ENCODE data around the gene PDE6G. TPM values are rescaled to one million over a fixed set of nuclear protein-coding genes. Genes with fewer than 3 reads are reported as not detected.
A peak's percentile ranks its signal among the peaks of the same experiment; 100 is the strongest.

Gene PDE6G
- total and polyA plus RNA-seq, 2 of the 13 experiments (the other 11 are each of a cell fraction or from before 2014, with no cell fraction given) = 1.4 to 6.7 TPM

GRCh38 chr17:81635973-81636504 lies 20.3 kb downstream of the PDE6G start:
- no TSS peak for BruUV-seq (replicated peaks)
- DNase-seq (ENCODE audit: low spot score) (no peak), FAIRE-seq (no peak), ATAC-seq (no peak)
- no peaks in the 10 kb centered on the region for H3K9me3 ChIP-seq (ENCODE audit: low read length)
- peak overlapping the region; percentile 87 for H3K27ac ChIP-seq (ENCODE audit: extremely low read length, insufficient read depth, low read length)
- peaks cover 3 to 4% of the 10 kb centered on the region in 2 experiments; a peak in 3 of 5 replicates for H3K36me3 ChIP-seq (replicated peaks in 1 of 2; ENCODE audit: control insufficient read depth in 1 of 2, insufficient read depth in 2 of 2, low read length in 2 of 2)
- peaks cover 36% of the 10 kb centered on the region for H3K4me1 ChIP-seq (ENCODE audit: insufficient read depth, low read length)
- 4% methylated on average over 18 of the region's 18 CpGs for WGBS (ENCODE audit: low lambda C conversion rate)
- peak overlapping the region; percentile 95 for H3K4me2 ChIP-seq (ENCODE audit: low read depth, low read length)
- H3K27me3 ChIP-seq (ENCODE audit: control insufficient read depth in 1 of 2, insufficient read depth in 2 of 2, low read length in 2 of 2) = no peaks in the 10 kb centered on the region; a peak in 1 of 5 replicates
- ChIA-PET POLR2A (interaction anchor here (0.7 to 2.3 kb wide), 10 partner anchors 11 to 78 kb away, joined by 3 to 15 read pairs (median 4); partner anchors contain the start of genes CCDC137, MRPL12 and OXLD1), CTCF (ENCODE audit: low intra/inter-chr PET ratio, low total read pairs) (no interaction called here)
- peak overlapping the region; percentile 73 to 89 (median 80) for H3K4me3 ChIP-seq (replicated peaks in 1 of 3; ENCODE audit: insufficient read depth in 1 of 3, low read depth in 2 of 3, low read length in 3 of 3)
- no peak overlapping the region for H2AFZ ChIP-seq (ENCODE audit: low read length)
- in situ Hi-C loops (cut with HindIII; ENCODE audit: extremely low pct_ligation_motif_present, low pct_unique_long_range_greater_than_20kb) = no loop called here
- peaks cover 19% of the 10 kb centered on the region for H4K20me1 ChIP-seq (ENCODE audit: insufficient read depth, low read length)
- H3K79me2 ChIP-seq (ENCODE audit: insufficient read depth, low read length) = peaks cover 38% of the 10 kb centered on the region
- intact Hi-C loops (cut with micrococcal nuclease; ENCODE audit: unreplicated experiment) = loop anchor here (2.0 kb wide), 1 partner anchor 31 kb away; the partner anchor contains the start of genes CCDC137 and OXLD1
- peak overlapping the region; percentile 92 for H3K9ac ChIP-seq (ENCODE audit: insufficient read depth, low read depth, low read length)
- no peak for TF ChIP-seq TBL1XR1 (IDR thresholded peaks at IDR 0.05; ENCODE audit: borderline replicate concordance, low read length, partially characterized antibody)
- TF ChIP-seq ZNF224 (CRISPR knock-in tag; IDR thresholded peaks at IDR 0.05) = 0 out of 2 replicates have a peak, but pooled peaks have one; percentile 22
- 0 out of 2 replicates have a peak, but pooled peaks have one; percentile 4 for TF ChIP-seq BCL6 (CRISPR knock-in tag; IDR thresholded peaks at IDR 0.05)
- 0 out of 2 replicates have a peak, but pooled peaks have one; percentile 34 for TF ChIP-seq MEF2D (CRISPR knock-in tag; IDR thresholded peaks at IDR 0.05)
- no peak for TF ChIP-seq CENPBD1 (CRISPR knock-in tag; IDR thresholded peaks at IDR 0.05; ENCODE audit: borderline replicate concordance, low read depth)
- 0 out of 2 replicates have a peak, but pooled peaks have one; percentile 47 for TF ChIP-seq ZNF142 (CRISPR knock-in tag; IDR thresholded peaks at IDR 0.05)
- 0 out of 2 replicates have a peak, but pooled peaks have one; percentile 38 for TF ChIP-seq BORCS8-MEF2B (CRISPR knock-in tag; IDR thresholded peaks at IDR 0.05)
- no peak for TF ChIP-seq CAMTA2 (CRISPR knock-in tag; IDR thresholded peaks at IDR 0.05; ENCODE audit: borderline replicate concordance)
- peak; percentile 51 for TF ChIP-seq ZNF18 (CRISPR knock-in tag; IDR thresholded peaks at IDR 0.05; ENCODE audit: insufficient replicate concordance)
- 0 out of 2 replicates have a peak, but pooled peaks have one; percentile 24 for TF ChIP-seq FLYWCH1 (CRISPR knock-in tag; IDR thresholded peaks at IDR 0.05)
- TF ChIP-seq ZNF549 (CRISPR knock-in tag; IDR thresholded peaks at IDR 0.05) = no peak
- no peak for TF ChIP-seq ZNF431 (CRISPR knock-in tag; IDR thresholded peaks at IDR 0.05; ENCODE audit: borderline replicate concordance, low read depth)
- no peak for TF ChIP-seq SMAD3 (CRISPR knock-in tag; IDR thresholded peaks at IDR 0.05)
- TF ChIP-seq PHF21A (CRISPR knock-in tag; IDR thresholded peaks at IDR 0.05) = no peak
- peak; percentile 30; the same call in 1 of the 2 replicates for TF ChIP-seq HOXA3 (CRISPR knock-in tag; IDR thresholded peaks at IDR 0.05)
- peak; percentile 76; the same call in 1 of the 2 replicates for TF ChIP-seq ZNF598 (CRISPR knock-in tag; IDR thresholded peaks at IDR 0.05; ENCODE audit: borderline replicate concordance)
- TF ChIP-seq TP53 (CRISPR knock-in tag; conservative IDR thresholded peaks at IDR 0.05) = 0 out of 2 replicates have a peak, but pooled peaks have one; percentile 39
